ENCODE data around the gene PRR11. TPM values are rescaled to one million over a fixed set of nuclear protein-coding genes. Genes with fewer than 3 reads are reported as not detected.

The PRR11 gene
- total RNA-seq = 100 to 1,000 TPM in 1 of 2 donors, 10 to 100 TPM in 1; 25.3 to 474 TPM

DNA sequence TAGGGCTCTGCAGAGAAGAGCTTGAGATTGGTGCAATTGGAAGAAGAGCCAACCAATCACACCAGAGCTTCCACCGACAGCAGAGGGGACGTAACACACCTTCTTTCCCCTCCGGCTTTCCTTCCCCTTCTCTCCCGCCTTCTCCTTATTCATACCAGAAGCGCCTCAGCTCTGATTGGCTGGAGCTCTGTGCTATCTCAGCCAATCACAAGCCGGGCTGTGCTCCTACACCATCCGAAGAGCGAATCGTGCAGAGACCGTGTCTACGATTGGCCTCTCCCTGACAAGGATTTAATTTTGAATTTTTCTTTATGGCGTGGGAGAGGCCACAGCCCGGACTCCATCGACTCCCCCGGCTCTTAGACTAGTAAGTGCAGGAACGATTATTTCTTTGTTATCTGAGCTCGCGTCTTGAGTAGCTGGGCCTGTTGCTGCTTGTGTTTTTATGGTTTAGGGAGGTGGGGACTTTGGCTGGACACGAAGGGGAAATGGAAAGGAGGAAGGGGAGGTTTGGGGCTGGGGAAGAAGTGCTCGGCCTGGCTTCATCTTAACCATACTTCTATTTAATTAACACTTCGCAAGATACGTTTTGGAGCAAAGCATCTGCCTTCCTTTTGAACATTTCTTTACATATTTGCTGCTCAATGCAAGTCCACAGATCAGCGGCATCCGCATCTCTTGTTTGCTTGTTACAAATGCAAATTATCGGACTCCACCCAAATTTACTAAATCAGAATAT, at the start of gene PRR11:
PRR11 (plus strand) TSS at position 308 of the 739 bp plus-strand sequence. CDS start 14,007 bp downstream, outside the sequence.

GRCh38 chr17:59106463-59107305, 48.9 kb upstream of the PRR11 start, which contains the start of gene TRIM37:
TRIM37 (minus strand) TSS chr17:59106880; CDS start chr17:59106461, 419 bp downstream.

DNA sequence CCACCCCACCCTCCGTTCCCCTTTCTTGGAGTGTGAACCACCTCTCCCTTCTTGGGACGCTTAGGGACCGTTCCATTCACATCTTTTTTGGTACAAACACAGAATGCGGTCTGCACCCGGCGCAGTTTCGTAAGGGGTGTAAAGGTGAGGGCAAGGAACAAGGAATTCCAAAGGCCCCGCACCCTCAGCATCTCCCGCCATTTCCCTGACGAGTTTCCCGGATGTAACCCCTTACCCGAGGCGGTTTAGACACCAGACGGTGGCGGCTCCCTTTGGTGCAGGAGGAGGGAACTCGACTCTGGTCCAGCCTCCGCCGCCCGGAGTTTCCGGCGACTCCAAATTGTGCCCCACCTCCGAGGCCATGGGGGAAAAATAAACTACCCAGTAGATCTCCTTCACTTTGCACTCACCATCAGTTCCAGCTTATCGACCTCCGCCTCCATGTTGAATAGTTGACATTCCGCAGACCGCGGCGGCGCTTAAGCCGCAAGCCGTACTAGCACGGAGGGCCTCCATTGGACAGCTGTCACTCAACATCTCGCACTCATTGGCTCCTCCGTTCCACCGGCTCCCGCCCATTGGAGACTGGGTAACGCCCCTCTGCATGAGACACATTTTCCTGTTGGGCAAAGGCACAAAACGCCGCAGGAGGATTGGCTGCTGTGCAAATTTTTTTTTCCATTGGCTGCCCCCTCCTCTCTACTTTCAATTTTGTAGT, 666 bp upstream of the PRR11 start, which contains the start of gene SKA2:
SKA2 (minus strand) TSS at position 466 of the 718 bp plus-strand sequence; CDS start at position 443, 23 bp downstream.

GRCh38 chr17:59220328-59221158, 65.0 kb downstream of the PRR11 start, which contains the start of gene GDPD1:
GDPD1 (plus strand) TSS chr17:59220511; CDS start chr17:59220610, 99 bp downstream.

Small RNA genes within 50 kb of the gene (small RNA-seq; reads per million reads assigned to genes)
- gene MIR301A (1,907 to 2,628 reads per million in 2 donors), gene MIR454 (385 to 486 reads per million in 2 donors), gene RNU2-58P (3.5 to 9.7 reads per million in 2 donors)

Other genes with a start within 250 kb of the PRR11 start
- 10 to 100 TPM; 35.1 to 37.6 TPM for gene TRIM37, start 48.9 kb upstream of the PRR11 start, total RNA-seq
- 10 to 100 TPM; 53.0 to 59.3 TPM for gene SKA2, start 560 bp upstream of the PRR11 start, total RNA-seq
- gene SMG8, start 54.3 kb downstream of the PRR11 start, total RNA-seq = 10 to 100 TPM; 33.6 to 34.1 TPM
- gene GDPD1, start 64.8 kb downstream of the PRR11 start, total RNA-seq = 1 to 10 TPM; 2.0 to 2.1 TPM
- gene YPEL2, start 175.9 kb downstream of the PRR11 start, total RNA-seq = 1 to 10 TPM; 3.3 to 8.9 TPM

Measured in melanocyte of skin (primary cell).